H1 (cell line): ENCODE data around the gene PSME3. TPM values are rescaled to one million over a fixed set of nuclear protein-coding genes. Genes with fewer than 3 reads are reported as not detected.

Experiments
- CTCF ChIA-PET: fragments of 300-600 bp; sonication (Branson Sonifier 250); formaldehyde crosslinking; loops from one replicate; lab custom pipeline; 2021; ENCODE audit not compliant: partially characterized antibody; lab: Charles Lee
- POLR2A ChIA-PET: fragments of 300-600 bp; sonication (Branson Sonifier 250); formaldehyde crosslinking; loops from one replicate; lab custom pipeline; 2021; ENCODE audit warnings: inconsistent platforms; ENCODE audit not compliant: partially characterized antibody; lab: Charles Lee
- DNase-seq, 2 experiments: peaks; one replicate each; pipeline versions ENCODE4 v3.0.0 to v3.0.0-alpha.2; 2010 to 2022; ENCODE audit warnings: low spot score in 2 of 2, low read depth in 1 of 2, mixed read lengths in 1 of 2
- FAIRE-seq: peaks from 2 replicates; lab custom pipeline; 2011; peaks lifted over from hg19 to GRCh38; lab: Jason Lieb, UNC
- H2AFZ ChIP-seq: 2 replicates; pipeline ENCODE4 v1.8.1; 2012; ENCODE audit warnings: low read length, inconsistent platforms
- H2AK5ac ChIP-seq: 2 replicates; pipeline ENCODE4 v1.6.1; 2013; ENCODE audit warnings: low read depth, low read length
- H2BK120ac ChIP-seq: replicated peaks from 2 replicates; pipeline ENCODE3; 2013; ENCODE audit warnings: low read depth, low read length, inconsistent platforms
- H2BK12ac ChIP-seq: 2 replicates; pipeline ENCODE4 v1.6.1; 2013; ENCODE audit warnings: low read depth, low read length
- H2BK15ac ChIP-seq: 2 replicates; pipeline ENCODE4 v1.6.1; 2013; ENCODE audit warnings: low read length
- H2BK20ac ChIP-seq: 2 replicates; pipeline ENCODE4 v1.6.1; 2013; ENCODE audit warnings: low read length
- H2BK5ac ChIP-seq: 2 replicates; pipeline ENCODE4 v1.6.1; 2013; ENCODE audit warnings: low read depth, low read length
- H3K14ac ChIP-seq: 2 replicates; pipeline ENCODE4 v1.6.1; 2013; ENCODE audit warnings: inconsistent platforms; ENCODE audit not compliant: insufficient read length
- H3K18ac ChIP-seq: 2 replicates; pipeline ENCODE4 v1.6.1; 2013; ENCODE audit warnings: low read length; ENCODE audit errors: extremely low read depth
- H3K23ac ChIP-seq: 2 replicates; pipeline ENCODE4 v1.6.1; 2013; ENCODE audit warnings: inconsistent platforms; ENCODE audit not compliant: insufficient read length
- H3K23me2 ChIP-seq: 2 replicates; pipeline ENCODE4 v1.6.1; 2013; ENCODE audit warnings: low read depth, low read length
- H3K27ac ChIP-seq: 2 replicates; pipeline ENCODE4 v1.6.1; 2011; ENCODE audit warnings: low read depth, low read length, inconsistent platforms
- H3K27me3 ChIP-seq, 4 experiments: replicated peaks in 1 of 4; 1 replicate in 1 of 4; 2 replicates in 3 of 4; pipeline versions ENCODE4 v1.6.1 to v1.8.1; 2011 to 2013; ENCODE audit warnings: low read length in 3 of 4, mild to moderate bottlenecking in 3 of 4, inconsistent platforms in 2 of 4, mixed read lengths in 2 of 4, moderate library complexity in 1 of 4; ENCODE audit not compliant: control insufficient read depth in 3 of 4, insufficient read depth in 3 of 4; ENCODE audit errors: extremely low read depth in 1 of 4
- H3K36me3 ChIP-seq, 4 experiments: 2 replicates each; pipeline versions ENCODE4 v1.6.1 to v1.8.1; 2011 to 2013; ENCODE audit warnings: mild to moderate bottlenecking in 4 of 4, low read length in 3 of 4, moderate library complexity in 2 of 4, control low read depth in 1 of 4, inconsistent platforms in 1 of 4; ENCODE audit not compliant: insufficient read depth in 4 of 4, control insufficient read depth in 2 of 4
- H3K4ac ChIP-seq: replicated peaks from 2 replicates; pipeline ENCODE3; 2013; ENCODE audit warnings: low read length, low read depth, mixed read lengths, inconsistent platforms; ENCODE audit not compliant: insufficient read length
- H3K4me1 ChIP-seq, 4 experiments: replicated peaks in 1 of 4; 1 replicate in 1 of 4; 2 replicates in 3 of 4; pipeline versions ENCODE4 v1.6.1 to v1.8.1; 2011 to 2013; ENCODE audit warnings: low read length in 3 of 4, inconsistent platforms in 2 of 4, mixed read lengths in 1 of 4; ENCODE audit not compliant: insufficient read depth in 4 of 4, control insufficient read depth in 3 of 4
- H3K4me2 ChIP-seq, 2 experiments: 2 replicates each; pipeline versions ENCODE4 v1.6.1 to v1.8.1; 2011 to 2013; ENCODE audit warnings: low read depth in 2 of 2, low read length in 2 of 2, control low read depth in 1 of 2, inconsistent platforms in 1 of 2, mild to moderate bottlenecking in 1 of 2; ENCODE audit not compliant: insufficient read depth in 1 of 2
- H3K4me3 ChIP-seq, 4 experiments: fragments of 200-600, 300-600 bp in 1 of 4; sonication (generic), shearing (Covaris generic), sonication (Bioruptor Twin) in 1 of 4; 2 replicates each; pipeline versions ENCODE4 v1.5.1 to v1.8.1; 2011 to 2016; ENCODE audit warnings: low read length in 4 of 4, low read depth in 3 of 4, control low read depth in 2 of 4, inconsistent platforms in 2 of 4, mild to moderate bottlenecking in 2 of 4, mixed read lengths in 1 of 4, moderate library complexity in 1 of 4; ENCODE audit not compliant: insufficient read depth in 2 of 4; ENCODE audit errors: extremely low read depth in 1 of 4
- H3K56ac ChIP-seq: replicated peaks from 2 replicates; pipeline ENCODE3; 2013; ENCODE audit warnings: low read depth, mild to moderate bottlenecking, mixed read lengths, low read length, inconsistent platforms; ENCODE audit not compliant: insufficient read length
- H3K79me1 ChIP-seq: 2 replicates; pipeline ENCODE4 v1.6.1; 2013; ENCODE audit warnings: low read depth, low read length, control low read depth
- H3K79me2 ChIP-seq, 2 experiments: 2 replicates each; pipeline versions ENCODE4 v1.6.1 to v1.8.1; 2012 to 2013; ENCODE audit warnings: low read length in 2 of 2, mild to moderate bottlenecking in 2 of 2, inconsistent platforms in 1 of 2; ENCODE audit not compliant: insufficient read depth in 2 of 2, control insufficient read depth in 1 of 2
- H3K9ac ChIP-seq, 4 experiments: replicated peaks in 1 of 4; 1 replicate in 1 of 4; 2 replicates in 3 of 4; pipeline versions ENCODE4 v1.6.1 to v1.8.1; 2011 to 2013; ENCODE audit warnings: low read depth in 3 of 4, low read length in 3 of 4, control low read depth in 2 of 4, mild to moderate bottlenecking in 2 of 4, moderate library complexity in 2 of 4, inconsistent platforms in 1 of 4; ENCODE audit errors: extremely low read depth in 1 of 4
- H3K9me3 ChIP-seq, 2 experiments: 2 replicates each; pipeline versions ENCODE4 v1.6.1 to v1.8.1; 2012 to 2013; ENCODE audit warnings: mild to moderate bottlenecking in 2 of 2, moderate library complexity in 2 of 2, control low read depth in 1 of 2, inconsistent platforms in 1 of 2, low read depth in 1 of 2, low read length in 1 of 2, mixed read lengths in 1 of 2; ENCODE audit not compliant: insufficient read depth in 2 of 2
- H4K20me1 ChIP-seq, 2 experiments: replicated peaks in 1 of 2; 2 replicates each; pipeline versions ENCODE3 to v1.8.1; 2011 to 2013; ENCODE audit warnings: inconsistent platforms in 2 of 2, low read length in 2 of 2, mild to moderate bottlenecking in 1 of 2; ENCODE audit not compliant: insufficient read depth in 2 of 2, control insufficient read depth in 1 of 2
- H4K5ac ChIP-seq: 2 replicates; pipeline ENCODE4 v1.6.1; 2013; ENCODE audit warnings: low read length, low read depth, mixed read lengths, inconsistent platforms; ENCODE audit not compliant: insufficient read length
- H4K8ac ChIP-seq: 2 replicates; pipeline ENCODE4 v1.8.0; 2013; ENCODE audit warnings: mild to moderate bottlenecking, moderate library complexity, low read length, inconsistent platforms; ENCODE audit not compliant: insufficient read depth; ENCODE audit errors: extremely low read depth
- H4K91ac ChIP-seq: replicated peaks from 2 replicates; pipeline ENCODE3; 2013; ENCODE audit warnings: low read length, mixed read lengths, inconsistent platforms; ENCODE audit not compliant: insufficient read length
- WGBS, 2 experiments: shearing (Covaris generic) in 1 of 2; methylation state at CpG; one replicate each; pipeline versions ENCODE4 v1.1.6 to v1.1.7; 2013 to 2015; ENCODE audit warnings: low lambda C conversion rate in 2 of 2, mixed read lengths in 2 of 2, inconsistent platforms in 1 of 2, low coverage in 1 of 2, missing lambda C conversion rate in 1 of 2; ENCODE audit not compliant: insufficient replicate concordance in 2 of 2, insufficient coverage in 1 of 2, insufficient read length in 1 of 2; ENCODE audit errors: extremely low coverage in 1 of 2, missing lambda C conversion rate in 1 of 2; 5-methylcytosine and 5-hydroxymethylcytosine counted together
- polyA plus RNA-seq, 7 experiments: library from polyadenylated mRNA; depleted of rRNA in 3 of 7; stranded (reverse) in 5 of 7; unstranded in 2 of 7; fragments of >200 nt in 5 of 7; fragments of 200-250 nt in 2 of 7; gene quantifications; 1 replicate in 5 of 7; 2 replicates in 1 of 7; 4 replicates in 1 of 7; pipeline versions ENCODE4 v1.2.1 to v1.2.3, GENCODE V29; 2011 to 2013; ENCODE audit warnings: missing spikeins in 2 of 7, mixed read lengths in 2 of 7
- total RNA-seq: library from RNA; stranded (reverse); fragmentation: NEBNext Ultra II Directional; extraction: Animal tissue kit (Norgen Biotek cat#: 25700); gene quantifications from 2 replicates; pipeline ENCODE4 v1.2.1, GENCODE V29; 2021

Gene PSME3
- total and polyA plus RNA-seq, 2 of the 8 experiments (the other 6 are each of a cell fraction or from before 2014, with no cell fraction given): 149 to 224 TPM

GRCh38 chr17:42792545-42792944 is 40.7 kb upstream of the PSME3 start:
- no peak for DNase-seq
- no peak overlapping the region for H2BK120ac ChIP-seq
- no peak overlapping the region for H2BK12ac ChIP-seq
- no peak overlapping the region for H3K4ac ChIP-seq
- H3K4me1 ChIP-seq: peaks cover 0 to 3% (median under 1%) of the 10 kb centered on the region in 4 experiments; a peak in 3 of 7 replicates
- H4K91ac ChIP-seq: no peak overlapping the region
- H2AK5ac ChIP-seq: no peak overlapping the region
- peaks cover 0 to 1% of the 10 kb centered on the region in 2 experiments; a peak in 2 of 4 replicates for H3K79me2 ChIP-seq
- H4K8ac ChIP-seq: no peak overlapping the region
- H3K4me3 ChIP-seq: no peak overlapping the region
- no peak overlapping the region for H3K18ac ChIP-seq
- no peak overlapping the region for H3K14ac ChIP-seq
- H3K27ac ChIP-seq: no peak overlapping the region
- peaks cover 0 to 2% of the 10 kb centered on the region in 2 experiments for H4K20me1 ChIP-seq
- ChIA-PET POLR2A (interaction anchor here (1.2 to 1.5 kb wide), 2 partner anchors 10 to 12 kb away, joined by 5 to 7 read pairs; partner anchors contain the start of gene WNK4), CTCF (interaction anchor here (1.0 kb wide), 1 partner anchor 49 kb away, joined by 4 read pairs; no protein-coding TSS in a partner anchor)
- FAIRE-seq: no peak
- H4K5ac ChIP-seq: no peak overlapping the region
- no peak overlapping the region for H2AFZ ChIP-seq
- H3K56ac ChIP-seq: no peak overlapping the region
- no peaks in the 10 kb centered on the region for H3K23me2 ChIP-seq
- H2BK20ac ChIP-seq: no peak overlapping the region
- 89% methylated on average over 5 of the region's 5 CpGs; no CpG with 5 or more reads in 1 of the 2 experiments for WGBS, 2 experiments
- no peak overlapping the region for H3K23ac ChIP-seq
- H3K79me1 ChIP-seq: no peaks in the 10 kb centered on the region
- H3K27me3 ChIP-seq: peaks cover 0 to 8% (median 0%) of the 10 kb centered on the region in 4 experiments; a peak in 1 of 7 replicates
- H3K9ac ChIP-seq: no peak overlapping the region
- no peaks in the 10 kb centered on the region for H3K36me3 ChIP-seq
- no peak overlapping the region for H2BK15ac ChIP-seq
- H2BK5ac ChIP-seq: no peak overlapping the region
- no peak overlapping the region for H3K4me2 ChIP-seq
- no peaks in the 10 kb centered on the region for H3K9me3 ChIP-seq
